ENCODE data around the gene KCNA10.
A peak's percentile ranks its signal among the peaks of the same experiment; 100 is the strongest.

- peak; percentile 26; the same call in 1 of the 2 replicates for TF ChIP-seq CTCF (tag by site-specific recombination; IDR thresholded peaks at IDR 0.05)
- TF ChIP-seq ZNF426 (tag by site-specific recombination; IDR thresholded peaks at IDR 0.05), result no peak
- no peak for TF ChIP-seq MEIS1 (CRISPR knock-in tag; IDR thresholded peaks at IDR 0.05; ENCODE audit: borderline replicate concordance)
- no peak for TF ChIP-seq OVOL3 (tag by site-specific recombination; IDR thresholded peaks at IDR 0.05)
- no peak for TF ChIP-seq PRDM4 (tag by site-specific recombination; IDR thresholded peaks at IDR 0.05)
- TF ChIP-seq GLIS1 (tag by site-specific recombination; IDR thresholded peaks at IDR 0.05), result no peak
- no peak for TF ChIP-seq ZEB2 (tag by site-specific recombination; IDR thresholded peaks at IDR 0.05)
- TF ChIP-seq ZNF837 (tag by site-specific recombination; IDR thresholded peaks at IDR 0.05), result no peak
- TF ChIP-seq YY1 (tag by site-specific recombination; IDR thresholded peaks at IDR 0.05), result no peak
- no peak for TF ChIP-seq ZSCAN16 (tag by site-specific recombination; IDR thresholded peaks at IDR 0.05)
These were observed 29.4 kb upstream of the KCNA10 start for GRCh38 chr1:110548381-110548780.
